MCF 10A (cell line): ENCODE data around the gene WIPF2. TPM values are rescaled to one million over a fixed set of nuclear protein-coding genes. Genes with fewer than 3 reads are reported as not detected.

Experiments
- BruUV-seq: library from RNA; stranded (reverse); fragments of 400-500 nt; replicated peaks from 2 replicates; lab custom pipeline; 2021; lab: Mats Ljungman, UMichigan
- CTCF ChIA-PET: fragments of 300-600 bp; sonication (Branson Sonifier 250); formaldehyde crosslinking; extraction: SDS; loops from one replicate; lab custom pipeline; 2021; ENCODE audit warnings: antibody characterized with exemption, inconsistent platforms; lab: Yijun Ruan, JAX
- POLR2A ChIA-PET: fragments of 300-600, 350-650 bp; sonication (Branson Sonifier 250); formaldehyde crosslinking; extraction: SDS; loops from one replicate; lab custom pipeline; 2020; ENCODE audit warnings: antibody characterized with exemption, inconsistent platforms; lab: Yijun Ruan, JAX
- DNase-seq: peaks from one replicate; pipeline ENCODE4 v3.0.0-alpha.2; 2018; ENCODE audit not compliant: unreplicated experiment
- H3K27ac Mint-ChIP-seq: one replicate; pipeline ENCODE4 v1.8.0; 2022; ENCODE audit warnings: mild to moderate bottlenecking, low read depth, mixed read lengths; ENCODE audit not compliant: unreplicated experiment
- H3K27me3 Mint-ChIP-seq: one replicate; pipeline ENCODE4 v1.8.0; 2022; ENCODE audit warnings: mixed read lengths; ENCODE audit not compliant: insufficient read depth, unreplicated experiment
- H3K36me3 Mint-ChIP-seq: one replicate; pipeline ENCODE4 v1.8.0; 2022; ENCODE audit warnings: mild to moderate bottlenecking, moderate library complexity, mixed read lengths; ENCODE audit not compliant: insufficient read depth, unreplicated experiment
- H3K4me1 Mint-ChIP-seq: one replicate; pipeline ENCODE4 v1.8.0; 2022; ENCODE audit warnings: mixed read lengths; ENCODE audit not compliant: insufficient read depth, unreplicated experiment
- H3K4me3 Mint-ChIP-seq: one replicate; pipeline ENCODE4 v1.8.0; 2022; ENCODE audit warnings: mild to moderate bottlenecking, moderate library complexity, mixed read lengths; ENCODE audit not compliant: unreplicated experiment
- H3K9me3 Mint-ChIP-seq: one replicate; pipeline ENCODE4 v1.8.0; 2022; ENCODE audit warnings: mixed read lengths; ENCODE audit not compliant: unreplicated experiment
- intact Hi-C: fragments of 100-400 bp; cut with micrococcal nuclease; formaldehyde crosslinking; loops from 2 replicates; pipeline ENCODE4 v1.14.1; 2022
- total RNA-seq: library from RNA; stranded (reverse); gene quantifications from 2 replicates; pipeline ENCODE4 v1.2.3, GENCODE V29; 2022
- TF ChIP-seq, protein P1 (sequence below): fragments of 200-600 bp; IDR thresholded peaks from one replicate; pipeline ENCODE4 v1.8.0; 2022; ENCODE audit warnings: antibody characterized with exemption, mild to moderate bottlenecking; ENCODE audit not compliant: unreplicated experiment

Gene WIPF2
- total RNA-seq, 1 experiment from 2014 or later = 32.8 TPM

DNA sequence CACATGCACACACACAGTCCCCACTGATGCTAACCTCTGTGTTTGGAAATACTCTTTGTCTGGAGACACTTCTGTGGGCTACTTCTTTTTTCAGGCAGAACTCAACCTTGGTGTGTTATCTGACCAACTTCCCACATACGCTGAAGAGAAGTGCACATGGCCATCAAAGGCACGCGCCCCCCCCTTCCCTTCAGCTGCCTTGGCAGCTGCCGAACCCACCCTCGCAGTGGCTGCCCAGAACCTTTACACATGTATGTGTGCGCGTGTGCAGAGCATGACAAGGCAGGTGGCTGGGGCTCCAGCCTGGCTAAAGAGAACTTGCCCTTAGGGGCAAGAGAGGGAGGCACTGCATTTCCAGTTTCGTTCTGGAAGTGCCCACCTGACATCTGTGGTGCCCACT lies 37.9 kb upstream of the WIPF2 start:
- ChIA-PET POLR2A (interaction anchor here (0.7 to 6.9 kb wide), 8 partner anchors 8 to 82 kb away, joined by 3 to 65 read pairs (median 12); partner anchors contain the start of genes CASC3 and NR1D1), CTCF (interaction anchor here (0.6 to 0.9 kb wide), 3 partner anchors 11 to 1312 kb away, joined by 3 to 5 read pairs (median 4); no protein-coding TSS in a partner anchor)
- Mint-ChIP-seq H3K4me3 (no peak overlapping the region), H3K27ac (no peak overlapping the region), H3K4me1 (peaks cover 28% of the 10 kb centered on the region), H3K36me3 (peaks cover 8% of the 10 kb centered on the region), H3K27me3 (no peaks in the 10 kb centered on the region), H3K9me3 (no peaks in the 10 kb centered on the region)
- no peak for DNase-seq
- BruUV-seq = no TSS peak
- TF ChIP-seq, protein P1, sequence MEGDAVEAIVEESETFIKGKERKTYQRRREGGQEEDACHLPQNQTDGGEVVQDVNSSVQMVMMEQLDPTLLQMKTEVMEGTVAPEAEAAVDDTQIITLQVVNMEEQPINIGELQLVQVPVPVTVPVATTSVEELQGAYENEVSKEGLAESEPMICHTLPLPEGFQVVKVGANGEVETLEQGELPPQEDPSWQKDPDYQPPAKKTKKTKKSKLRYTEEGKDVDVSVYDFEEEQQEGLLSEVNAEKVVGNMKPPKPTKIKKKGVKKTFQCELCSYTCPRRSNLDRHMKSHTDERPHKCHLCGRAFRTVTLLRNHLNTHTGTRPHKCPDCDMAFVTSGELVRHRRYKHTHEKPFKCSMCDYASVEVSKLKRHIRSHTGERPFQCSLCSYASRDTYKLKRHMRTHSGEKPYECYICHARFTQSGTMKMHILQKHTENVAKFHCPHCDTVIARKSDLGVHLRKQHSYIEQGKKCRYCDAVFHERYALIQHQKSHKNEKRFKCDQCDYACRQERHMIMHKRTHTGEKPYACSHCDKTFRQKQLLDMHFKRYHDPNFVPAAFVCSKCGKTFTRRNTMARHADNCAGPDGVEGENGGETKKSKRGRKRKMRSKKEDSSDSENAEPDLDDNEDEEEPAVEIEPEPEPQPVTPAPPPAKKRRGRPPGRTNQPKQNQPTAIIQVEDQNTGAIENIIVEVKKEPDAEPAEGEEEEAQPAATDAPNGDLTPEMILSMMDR = no peak
- intact Hi-C loops = no loop called here

DNA sequence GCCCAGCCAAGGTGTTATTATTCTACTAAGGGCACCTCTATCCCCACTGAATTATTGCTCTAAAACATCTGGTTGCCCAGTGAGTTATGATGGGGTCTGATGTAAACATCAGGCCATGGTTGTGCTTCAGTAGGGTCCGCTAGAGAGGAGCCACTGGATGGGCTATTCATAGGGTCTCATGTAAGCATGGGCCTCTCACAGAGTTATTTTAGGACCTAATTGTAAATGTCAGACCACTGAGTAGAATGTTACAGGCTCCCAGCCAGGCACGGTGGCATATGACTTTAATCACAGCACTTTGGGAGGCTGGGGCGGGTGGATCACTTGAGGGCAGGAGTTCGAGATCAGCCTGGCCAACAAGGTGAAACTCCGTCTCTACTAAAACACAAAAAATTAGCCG lies 36.5 kb upstream of the WIPF2 start:
- Mint-ChIP-seq H3K27me3 (no peaks in the 10 kb centered on the region), H3K27ac (no peak overlapping the region), H3K36me3 (peaks cover 6% of the 10 kb centered on the region), H3K4me1 (peaks cover 18% of the 10 kb centered on the region), H3K9me3 (no peaks in the 10 kb centered on the region), H3K4me3 (no peak overlapping the region)
- CTCF ChIA-PET = interaction anchor here (1.3 kb wide), 1 partner anchor 69 kb away, joined by 5 read pairs; no protein-coding TSS in a partner anchor
- no TSS peak for BruUV-seq
- intact Hi-C loops = no loop called here
- no peak for DNase-seq
- POLR2A ChIA-PET = interaction anchor here (0.6 to 5.5 kb wide), 4 partner anchors 9 to 98 kb away, joined by 3 to 51 read pairs (median 16); partner anchors contain the start of gene NR1D1
- TF ChIP-seq, protein P1 = no peak

DNA sequence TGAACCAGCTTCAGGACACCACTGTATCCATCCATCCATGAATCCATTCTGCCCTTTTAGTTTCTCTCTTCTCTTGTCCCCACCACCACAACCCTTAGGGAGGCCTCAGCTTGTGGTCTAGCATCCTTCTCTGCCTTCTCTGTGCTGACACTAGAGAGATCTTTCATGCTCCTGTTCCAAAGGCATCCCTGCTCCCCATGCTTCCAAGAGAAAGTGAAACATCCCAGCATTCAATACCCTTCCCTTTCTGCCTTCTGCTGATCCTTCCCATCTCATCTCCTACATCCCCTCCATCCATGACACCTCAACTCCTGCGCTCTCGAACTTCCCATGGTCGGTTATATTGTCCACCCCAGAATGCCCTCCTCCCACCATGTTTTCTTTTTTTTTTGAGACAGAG lies 31.9 kb upstream of the WIPF2 start:
- no peak for DNase-seq
- intact Hi-C loops = no loop called here
- H3K4me1 Mint-ChIP-seq = peaks cover 5% of the 10 kb centered on the region
- peaks cover 6% of the 10 kb centered on the region for H3K36me3 Mint-ChIP-seq
- H3K4me3 Mint-ChIP-seq = no peak overlapping the region
- no peaks in the 10 kb centered on the region for H3K27me3 Mint-ChIP-seq
- no peak overlapping the region for H3K27ac Mint-ChIP-seq
- BruUV-seq = no TSS peak
- no peaks in the 10 kb centered on the region for H3K9me3 Mint-ChIP-seq
- TF ChIP-seq, protein P1 = no peak
- POLR2A ChIA-PET = no interaction called here
- CTCF ChIA-PET = no interaction called here

DNA sequence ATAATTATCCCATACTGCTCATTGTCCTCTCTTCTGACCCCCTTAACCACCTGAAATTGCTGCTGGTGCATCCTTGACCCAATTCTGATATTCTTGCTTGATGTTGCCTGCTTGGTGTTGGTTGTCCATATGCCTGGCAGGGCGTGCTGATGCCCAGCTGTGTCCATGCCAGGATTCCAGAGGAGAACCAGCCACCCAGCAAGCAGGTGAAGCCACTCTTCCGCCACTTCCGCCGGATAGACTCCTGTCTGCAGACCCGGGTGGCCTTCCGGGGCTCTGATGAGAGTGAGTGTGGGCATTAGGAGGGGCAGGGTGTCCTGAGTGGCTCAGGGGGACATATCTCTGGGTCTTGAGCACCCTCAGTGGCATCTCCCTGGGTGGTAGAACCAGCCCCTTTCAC lies 30.4 kb upstream of the WIPF2 start:
- peaks cover 6% of the 10 kb centered on the region for H3K36me3 Mint-ChIP-seq
- CTCF ChIA-PET = interaction anchor here (0.9 to 1.5 kb wide), 4 partner anchors 9 to 101 kb away, joined by 3 to 5 read pairs (median 4); no protein-coding TSS in a partner anchor
- no peaks in the 10 kb centered on the region for H3K9me3 Mint-ChIP-seq
- TF ChIP-seq, protein P1 = no peak
- no peak overlapping the region for H3K4me3 Mint-ChIP-seq
- no peak for DNase-seq
- H3K4me1 Mint-ChIP-seq = peaks cover 7% of the 10 kb centered on the region
- H3K27me3 Mint-ChIP-seq = no peaks in the 10 kb centered on the region
- H3K27ac Mint-ChIP-seq = no peak overlapping the region
- POLR2A ChIA-PET = interaction anchor here (1.4 to 2.0 kb wide), 3 partner anchors 8 to 12 kb away, joined by 4 to 6 read pairs (median 5); partner anchors contain the start of gene RAPGEFL1
- no TSS peak for BruUV-seq
- intact Hi-C loops = no loop called here
